ENCODE results near the gene IFT122.
"Not testable (repeated sequence)": the region's sequence is repeated elsewhere in the genome, so short reads cannot be mapped to it uniquely, and the experiment has no call there.

IFT122 gene

DNA sequence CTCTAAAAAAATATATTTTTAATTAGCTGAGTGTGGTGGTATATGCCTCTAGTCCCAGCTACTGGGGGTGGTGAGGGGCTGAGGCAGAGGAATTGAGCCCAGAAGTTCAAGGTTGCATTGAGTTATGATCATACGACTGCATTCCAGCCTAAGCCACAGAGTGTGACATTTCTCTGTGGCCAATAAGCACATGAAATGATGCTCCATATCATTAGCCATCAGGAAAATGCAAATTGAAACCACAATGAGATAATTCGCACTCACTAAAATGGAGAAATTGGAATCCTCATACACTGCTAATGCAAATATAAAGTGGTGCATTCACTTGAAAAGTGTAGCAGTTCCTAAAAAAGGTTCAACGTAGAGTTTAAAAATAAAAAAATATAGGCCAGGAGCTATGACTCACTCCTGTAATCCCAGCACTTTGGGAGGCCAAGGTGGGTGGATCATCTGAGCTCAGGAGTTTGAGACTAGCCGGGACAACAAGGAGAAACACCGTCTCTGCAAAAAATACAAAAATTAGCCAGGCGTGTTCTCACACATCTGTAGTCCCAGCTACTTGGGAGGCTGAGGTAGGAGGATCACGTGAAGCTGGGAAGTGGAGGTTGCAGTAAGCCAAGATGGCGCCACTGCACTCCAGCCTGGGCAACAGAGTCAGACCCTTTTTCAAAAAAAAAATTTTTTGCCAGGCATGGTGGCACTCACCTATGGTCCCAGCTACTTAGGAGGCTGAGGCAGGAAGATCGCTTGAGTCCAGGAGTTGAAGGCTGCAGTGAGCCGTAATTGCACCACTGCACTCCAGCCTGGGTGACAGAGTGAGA is 35.2 kb downstream of the IFT122 start:
- DNase-seq (ENCODE audit: low read depth): no peak

DNA sequence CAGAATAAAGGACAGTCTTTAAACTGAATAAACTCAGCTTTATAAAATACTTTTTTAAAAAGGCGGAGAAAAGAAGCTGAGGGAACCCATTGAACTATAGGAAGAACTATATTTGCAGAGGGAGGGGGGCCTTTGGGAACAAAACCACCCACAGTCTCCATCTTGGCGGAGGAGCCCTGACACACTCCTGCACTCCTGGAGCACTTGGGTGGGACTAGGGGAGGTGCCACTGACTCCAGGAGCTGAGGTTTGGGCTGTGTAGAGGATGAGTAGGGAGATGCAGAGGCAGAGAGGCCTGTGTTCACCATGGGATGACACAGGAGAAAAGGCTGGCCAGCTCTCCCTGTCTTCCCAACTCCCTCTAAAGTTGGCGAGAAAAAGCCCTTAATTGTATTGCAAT is 35.8 kb downstream of the IFT122 start:
- DNase-seq (ENCODE audit: low read depth): no peak

DNA sequence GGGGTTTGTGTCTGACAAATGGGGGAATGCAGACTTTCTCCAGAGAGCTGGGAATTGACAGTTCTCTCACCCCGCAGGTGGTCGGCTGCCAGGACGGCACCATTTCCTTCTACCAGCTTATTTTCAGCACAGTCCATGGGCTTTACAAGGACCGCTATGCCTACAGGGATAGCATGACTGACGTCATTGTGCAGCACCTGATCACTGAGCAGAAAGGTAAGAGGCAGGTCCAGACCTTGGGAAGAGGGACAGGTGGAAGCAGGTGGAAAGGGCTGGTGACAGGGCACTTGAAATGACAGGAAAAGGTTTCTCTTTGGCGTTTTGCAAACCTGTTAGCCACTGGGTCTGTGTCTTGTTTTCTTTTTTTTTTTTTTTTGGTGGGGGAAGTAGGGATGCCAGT is 36.6 kb downstream of the IFT122 start:
- no peak for DNase-seq (ENCODE audit: low read depth)

DNA sequence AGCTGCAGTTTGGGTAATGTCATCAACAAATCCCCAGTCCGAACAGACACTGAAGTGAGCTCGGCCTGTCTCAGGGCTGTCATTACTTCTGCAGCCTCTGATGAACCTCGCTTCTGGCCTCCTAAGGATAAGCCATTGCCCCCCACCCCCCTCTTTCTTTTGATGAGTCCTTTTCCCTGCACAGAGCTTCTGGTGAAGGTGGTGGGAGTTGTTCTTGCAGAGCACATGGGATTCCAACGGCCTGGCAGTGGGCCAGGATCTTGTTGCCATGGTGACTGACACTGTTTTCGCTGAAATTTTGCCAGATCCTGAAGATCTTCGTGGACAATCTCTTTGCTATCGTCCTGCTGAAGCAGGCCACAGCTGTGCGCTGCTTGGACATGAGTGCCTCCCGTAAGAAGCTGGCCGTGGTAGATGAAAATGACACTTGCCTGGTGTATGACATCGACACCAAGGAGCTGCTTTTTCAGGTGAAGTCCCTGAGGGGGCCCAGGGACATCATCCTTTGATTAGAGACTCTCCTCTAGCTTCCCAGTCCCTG is 41.3 kb downstream of the IFT122 start:
- not testable (repeated sequence) for DNase-seq (ENCODE audit: low read depth)

DNA sequence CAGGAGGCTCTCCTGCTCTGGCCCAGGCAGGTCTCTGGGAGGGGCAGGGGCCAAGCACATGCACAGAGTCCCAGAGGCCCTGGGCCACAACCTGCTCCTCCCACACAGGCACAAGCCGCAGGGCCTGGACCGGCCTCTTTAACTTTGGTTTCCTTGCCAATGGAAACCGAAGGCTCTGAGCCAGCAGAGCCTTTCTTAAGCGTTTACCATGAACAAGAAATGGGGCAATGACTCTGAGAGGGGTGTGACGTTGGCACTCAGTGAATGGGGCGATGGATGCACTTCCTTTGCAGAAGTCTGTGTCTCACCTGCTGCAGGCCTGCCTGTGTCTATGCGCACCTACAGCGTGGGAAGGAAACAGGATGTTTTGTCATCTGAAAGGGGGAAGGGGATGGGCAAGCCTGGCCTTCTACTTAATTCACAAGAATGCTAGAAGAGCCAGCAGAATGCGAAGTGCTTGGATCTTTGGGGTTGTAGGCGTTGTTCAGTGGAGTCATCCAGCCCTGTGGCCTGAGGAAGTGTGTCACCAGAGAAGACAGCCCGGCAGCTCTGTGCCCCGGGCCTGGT is 41.8 kb downstream of the IFT122 start:
- DNase-seq (ENCODE audit: low read depth): peak; percentile 31

DNA sequence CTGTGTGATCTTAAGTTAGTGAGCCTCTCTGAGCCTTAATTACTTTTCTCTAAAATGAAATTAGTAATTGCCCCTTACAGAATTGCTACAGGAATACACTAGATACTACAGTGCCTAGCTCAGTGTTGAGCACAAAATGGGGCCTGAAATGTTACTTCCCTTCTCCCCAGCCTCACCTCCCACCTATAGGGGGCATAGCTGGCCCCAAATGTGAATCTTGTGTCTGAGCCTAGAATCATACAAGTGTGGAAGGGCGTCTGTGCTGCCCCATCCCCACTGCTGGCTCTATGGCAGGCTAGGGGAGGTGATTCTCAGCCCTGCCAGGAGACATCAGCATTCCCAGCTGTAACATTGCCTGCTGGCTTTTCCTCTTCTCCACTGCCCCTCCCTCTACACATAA is 42.7 kb downstream of the IFT122 start:
- DNase-seq (ENCODE audit: low read depth): no peak

DNA sequence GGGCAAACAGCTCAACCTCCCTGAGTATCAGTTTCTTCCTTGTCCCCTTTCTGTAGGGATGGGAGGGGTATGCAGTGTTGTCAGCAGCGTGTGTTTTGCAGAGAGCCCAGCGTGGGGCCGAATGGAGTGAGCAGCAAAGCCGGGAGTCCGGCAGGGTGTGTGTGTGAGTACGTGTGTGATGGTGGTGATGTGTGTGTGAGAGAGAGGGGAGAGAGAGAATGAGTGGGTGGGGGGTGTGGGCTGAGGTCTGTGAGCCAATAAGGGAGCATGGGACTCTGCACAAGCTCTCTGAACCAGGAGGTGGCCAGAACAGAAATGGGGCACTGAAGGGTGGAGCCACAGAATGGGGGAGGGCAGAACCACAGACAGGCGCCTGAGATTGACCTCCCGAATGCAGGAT is 43.8 kb downstream of the IFT122 start:
- no peak for DNase-seq (ENCODE audit: low read depth)

DNA sequence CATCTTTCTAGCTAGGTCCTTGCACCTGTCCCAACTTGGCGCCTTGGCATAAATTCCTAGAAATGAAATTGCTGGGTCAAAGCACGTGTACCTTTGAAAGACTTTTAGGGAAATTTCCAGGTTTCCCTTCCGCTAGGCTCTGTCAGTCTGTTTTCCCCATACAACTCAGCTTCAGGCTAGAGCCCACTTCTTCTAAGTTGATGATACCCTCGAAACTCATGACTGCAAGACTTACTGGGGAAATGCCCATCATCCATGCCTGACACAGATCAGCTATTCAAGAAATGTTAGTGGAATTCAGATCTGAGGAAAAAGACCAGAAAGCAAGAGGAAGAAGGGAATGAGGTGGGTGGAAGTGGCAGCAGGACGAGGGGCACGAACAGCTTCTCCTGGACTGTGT is 45.1 kb downstream of the IFT122 start:
- not testable (repeated sequence) for DNase-seq (ENCODE audit: low read depth)

DNA sequence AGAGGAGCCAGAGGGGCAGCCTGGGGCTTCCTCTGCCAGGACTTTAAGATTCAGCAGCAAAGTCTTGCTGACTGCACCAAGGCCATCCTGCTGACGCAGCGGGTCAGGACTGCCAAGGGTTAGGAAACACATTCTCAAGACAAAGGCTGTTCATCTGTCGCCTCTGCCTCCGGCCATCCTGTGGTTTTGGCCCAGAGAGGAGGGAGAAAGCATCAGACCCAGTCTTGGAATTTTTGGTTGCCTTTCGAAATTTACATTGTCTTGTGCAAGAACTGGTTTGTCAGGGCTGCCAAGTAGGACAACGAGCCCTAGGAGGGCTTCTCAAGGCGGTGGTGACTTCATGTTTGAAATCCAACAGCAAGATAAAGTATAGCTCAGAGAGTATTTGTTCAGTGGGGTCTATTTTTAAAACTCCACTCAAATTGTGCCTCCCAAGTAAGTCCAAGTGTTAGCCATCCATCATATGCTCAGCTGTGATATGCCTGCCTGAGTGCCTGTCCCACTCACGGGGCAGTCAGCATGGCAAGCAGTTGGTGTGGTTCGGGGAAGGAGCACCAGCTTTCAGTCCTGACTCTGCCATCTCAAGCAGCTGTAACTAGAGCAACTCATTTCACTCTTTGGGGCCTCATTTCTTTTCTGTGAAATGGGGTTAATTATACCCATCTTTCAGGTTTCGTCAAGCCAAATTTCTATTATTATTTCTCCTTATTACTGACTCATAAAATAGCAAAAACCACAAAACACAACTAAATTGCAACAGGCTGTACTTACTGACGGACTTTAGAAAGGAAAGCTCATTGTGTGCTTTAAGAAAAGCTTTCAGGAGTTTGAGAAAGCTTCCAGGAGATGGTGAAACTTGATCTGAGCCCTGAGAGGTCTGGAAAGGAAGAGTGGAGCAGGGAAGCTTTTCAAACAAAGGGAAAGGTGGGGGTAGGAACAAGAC is 46.0 kb downstream of the IFT122 start:
- no peak for DNase-seq (ENCODE audit: low read depth)

DNA sequence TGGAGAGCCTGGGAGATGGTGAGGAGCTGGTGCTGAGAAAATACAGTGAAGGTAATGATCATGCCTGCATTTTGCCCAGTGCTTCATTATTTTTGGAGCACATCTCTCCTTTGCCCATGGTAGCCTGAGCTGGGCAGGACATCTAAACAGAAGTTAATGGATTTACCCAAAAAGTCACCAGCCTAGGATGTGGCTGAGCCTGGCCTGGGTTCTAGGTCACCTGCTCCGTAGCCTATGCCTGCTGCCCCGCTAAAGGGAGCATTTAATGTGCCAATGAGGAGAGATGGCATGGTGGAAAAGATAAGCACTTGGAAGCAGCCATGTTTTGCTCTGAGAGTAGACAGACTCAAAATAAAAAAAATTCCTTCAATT is 46.6 kb downstream of the IFT122 start:
- DNase-seq (ENCODE audit: low read depth): no peak

DNA sequence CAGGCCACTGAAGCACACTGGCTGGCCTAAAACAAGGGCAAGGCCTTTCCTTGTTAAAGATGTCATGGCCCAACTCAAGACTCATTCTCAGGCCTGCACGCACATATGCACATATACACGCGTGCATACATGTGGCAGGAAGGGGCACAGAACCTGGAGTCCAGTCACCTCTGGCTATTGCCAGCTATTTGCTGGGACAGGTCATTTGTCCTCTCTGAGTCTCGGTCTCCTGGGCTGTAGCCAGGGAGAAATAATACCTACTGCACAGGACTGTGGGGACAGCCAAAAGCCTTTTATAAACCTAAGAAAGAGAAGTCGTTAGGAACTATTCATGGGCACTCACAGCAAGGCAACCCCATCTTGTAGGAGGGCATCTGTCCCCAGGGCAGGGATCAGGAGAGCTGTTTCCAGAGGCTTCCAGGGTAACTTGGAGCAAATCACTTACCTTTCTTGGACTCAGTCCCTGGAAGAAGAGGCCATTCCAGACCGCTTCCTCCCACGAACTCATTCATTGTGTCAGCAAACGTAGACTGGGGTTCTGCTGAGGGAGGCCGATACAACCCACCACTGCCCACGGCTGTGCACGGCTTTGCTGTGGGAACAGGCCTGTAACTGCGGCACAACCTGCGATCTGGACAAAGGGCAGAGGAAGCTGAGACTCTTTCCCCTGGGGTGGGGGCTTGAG is 47.3 kb downstream of the IFT122 start:
- DNase-seq (ENCODE audit: low read depth): no peak

DNA sequence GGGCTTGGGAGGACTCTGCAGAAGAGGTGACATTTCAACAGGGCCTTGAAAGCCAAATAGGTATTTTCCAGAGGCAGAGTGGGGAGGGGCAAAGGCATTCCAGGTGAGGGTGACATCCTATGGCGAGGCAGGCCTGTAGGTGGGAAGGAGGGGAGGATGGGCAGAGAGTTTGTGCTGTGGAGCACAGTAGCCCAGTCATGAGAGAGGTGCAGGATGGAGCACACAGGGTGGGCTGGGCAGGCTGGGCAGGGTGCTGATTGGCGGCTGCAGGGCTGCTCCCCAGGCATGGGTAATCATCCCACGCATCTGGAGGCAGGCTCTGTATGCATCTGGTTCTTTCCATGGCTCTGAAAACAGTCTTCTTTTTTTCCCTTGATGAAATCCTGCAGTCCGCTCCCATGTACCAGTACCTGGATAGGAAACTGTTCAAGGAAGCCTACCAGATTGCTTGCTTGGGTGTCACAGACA is 47.9 kb downstream of the IFT122 start:
- not testable (repeated sequence) for DNase-seq (ENCODE audit: low read depth)

DNA sequence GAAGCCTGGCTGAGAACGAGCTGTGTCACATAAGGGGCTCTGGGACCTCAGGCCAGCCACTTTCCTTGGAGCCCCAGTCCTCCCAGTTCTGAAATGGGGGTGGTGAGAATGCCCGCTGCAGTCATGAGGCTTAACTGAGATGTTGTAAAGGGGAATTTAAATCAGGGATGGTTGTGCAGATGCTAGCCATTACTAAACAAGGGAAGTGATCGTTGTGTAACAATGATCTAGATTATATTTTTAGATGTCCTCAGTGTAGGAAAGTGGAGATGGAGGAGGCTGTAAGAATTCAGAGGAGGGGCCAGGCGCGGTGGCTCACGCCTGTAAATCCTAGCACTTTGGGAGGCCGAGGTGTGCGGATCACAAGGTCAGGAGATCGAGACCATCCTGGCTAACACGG is 49.2 kb downstream of the IFT122 start:
- DNase-seq (ENCODE audit: low read depth): not testable (repeated sequence)

DNA sequence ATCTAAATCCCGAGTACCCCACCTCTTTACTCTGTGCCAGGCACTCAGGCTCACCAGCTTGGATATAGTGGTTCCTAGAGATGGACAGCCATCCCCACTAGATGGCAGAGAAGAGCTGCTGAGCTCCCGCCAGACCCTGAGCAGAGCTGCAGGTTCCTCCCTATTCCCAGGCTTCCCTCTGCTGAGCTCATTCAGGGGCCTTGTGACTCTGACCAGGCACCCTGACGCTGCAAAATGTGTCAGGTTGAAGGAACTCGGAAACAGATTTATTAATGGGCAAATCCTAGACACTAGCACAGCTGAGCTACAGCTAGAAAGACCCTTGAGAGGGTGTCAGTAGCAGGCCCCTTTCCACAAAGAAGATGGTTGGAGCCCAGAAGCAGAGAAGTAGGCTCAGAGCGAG is 50.2 kb downstream of the IFT122 start:
- peak; percentile 20 for DNase-seq (ENCODE audit: low read depth)

DNA sequence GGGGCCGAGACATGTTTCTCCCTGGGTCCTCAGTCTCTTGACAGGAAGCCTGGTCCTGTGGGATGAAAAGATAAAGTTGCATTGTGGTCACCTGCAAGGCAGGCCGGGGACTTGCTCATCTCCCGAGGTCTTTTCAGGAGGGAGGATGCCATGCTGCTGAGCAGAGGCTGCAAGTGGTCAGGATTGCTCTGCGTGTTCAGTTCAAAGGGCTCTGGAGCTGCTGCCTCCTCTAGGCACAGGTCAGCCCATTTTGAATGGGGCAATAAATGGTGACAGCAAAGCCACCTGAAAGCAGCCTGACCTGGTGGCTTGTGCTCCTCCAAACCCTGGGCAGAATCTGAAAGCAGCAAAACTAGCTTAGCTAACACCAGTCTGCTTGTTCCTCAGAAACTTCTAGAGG is 51.1 kb downstream of the IFT122 start:
- DNase-seq (ENCODE audit: low read depth): not testable (repeated sequence)

DNA sequence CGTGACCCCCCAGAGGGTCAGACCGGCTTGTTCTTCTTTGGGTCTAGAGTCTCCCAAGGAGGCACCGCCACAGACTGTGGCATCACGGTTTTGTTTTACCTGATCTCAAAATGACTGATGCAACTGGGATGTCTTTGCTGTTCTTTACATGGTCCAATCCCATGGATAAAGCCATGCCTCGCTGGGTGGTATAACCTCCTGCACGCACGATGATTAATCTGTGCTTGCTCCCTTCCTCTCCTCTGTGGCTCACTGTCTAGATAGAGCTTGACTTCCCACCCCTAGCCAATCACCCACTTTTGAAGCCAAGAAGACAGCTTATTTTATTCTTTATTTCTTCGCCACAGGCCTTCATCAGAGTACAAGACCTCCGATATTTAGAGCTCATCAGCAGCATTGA is 51.8 kb downstream of the IFT122 start:
- no peak for DNase-seq (ENCODE audit: low read depth)

DNA sequence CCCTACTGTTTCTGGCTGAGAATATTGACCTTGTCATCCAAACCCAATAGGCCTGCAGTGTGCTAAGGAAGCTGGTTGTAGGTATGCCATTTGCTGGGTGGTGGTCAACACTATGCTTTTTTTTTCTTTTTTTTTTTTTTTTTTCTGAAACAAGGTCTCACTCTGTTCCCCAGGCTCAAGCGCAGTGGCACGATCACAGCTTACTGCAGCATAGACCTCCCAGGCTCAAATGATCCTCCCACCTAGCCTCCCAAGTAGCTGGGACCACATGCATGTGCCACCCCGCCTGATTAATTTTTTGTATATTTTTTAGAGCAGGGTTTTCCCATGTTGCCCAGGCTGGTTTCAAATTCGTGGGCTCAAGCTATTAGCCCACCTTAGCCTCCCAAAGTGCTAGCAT is 52.7 kb downstream of the IFT122 start:
- no peak for DNase-seq (ENCODE audit: low read depth)

DNA sequence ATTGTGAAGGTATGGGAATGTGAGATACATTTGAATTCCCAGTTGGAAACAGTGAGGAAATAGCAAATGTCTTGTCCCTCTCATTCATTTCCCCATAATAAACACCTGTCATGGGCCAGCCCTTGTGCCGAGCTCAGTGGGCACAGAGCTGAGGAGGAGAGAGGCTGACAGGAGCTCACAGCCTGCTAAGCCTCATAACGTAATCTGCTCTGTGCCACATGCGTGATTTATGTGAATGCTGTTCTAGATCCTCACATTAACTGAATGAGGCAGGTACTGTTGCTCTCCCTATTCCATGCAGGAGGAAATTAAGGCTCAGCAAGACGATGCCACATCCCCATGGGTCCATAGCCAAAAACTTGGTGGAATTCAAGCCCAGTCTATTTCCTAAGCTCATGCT is 53.2 kb downstream of the IFT122 start:
- no peak for DNase-seq (ENCODE audit: low read depth)

DNA sequence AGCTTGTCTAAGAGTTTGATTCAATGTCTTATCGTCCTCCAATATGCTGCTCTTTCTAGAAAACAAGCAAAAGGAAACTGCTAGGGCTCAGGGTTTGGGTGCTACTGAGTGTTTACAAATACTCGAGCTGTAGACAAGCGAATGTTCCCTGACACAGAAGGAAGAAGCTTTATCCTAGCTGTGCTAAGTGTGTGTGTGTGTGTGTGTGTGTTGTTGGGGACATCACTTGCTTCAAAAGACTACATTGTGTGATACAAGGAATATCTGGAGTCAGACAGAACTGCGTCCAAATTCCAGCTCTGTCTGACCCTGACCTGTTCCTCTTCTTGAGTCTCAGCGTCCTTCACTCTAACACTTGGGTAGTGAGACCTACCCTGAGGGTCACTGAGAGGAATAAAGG is 54.5 kb downstream of the IFT122 start:
- not testable (repeated sequence) for DNase-seq (ENCODE audit: low read depth)

DNA sequence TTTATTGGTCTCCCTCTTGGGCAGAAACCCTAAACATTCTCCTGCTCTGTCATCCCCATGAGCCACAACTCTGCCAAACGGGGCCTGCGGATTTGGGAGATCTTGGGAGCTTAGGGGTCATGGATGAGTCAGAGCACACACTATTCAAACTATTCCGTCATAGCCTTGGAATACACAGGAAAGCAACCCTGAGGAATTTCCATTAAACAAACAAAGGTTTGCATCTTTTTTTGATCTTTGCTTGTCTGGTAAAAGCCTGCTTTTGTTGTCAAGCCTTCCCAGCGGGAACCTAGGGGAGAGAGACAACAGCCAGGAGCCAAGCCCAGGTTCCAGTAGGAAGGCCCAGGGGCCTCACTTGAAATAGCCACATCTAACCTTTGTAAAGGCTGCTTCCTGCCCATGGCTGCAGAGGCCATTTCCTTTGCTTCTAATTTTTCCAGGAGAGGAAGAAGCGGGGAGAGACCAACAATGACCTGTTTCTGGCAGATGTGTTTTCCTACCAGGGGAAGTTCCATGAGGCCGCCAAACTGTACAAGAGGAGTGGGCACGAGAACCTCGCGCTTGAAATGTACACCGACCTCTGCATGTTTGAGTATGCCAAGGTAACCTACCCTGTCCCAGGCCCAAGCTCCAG is 55.1 kb downstream of the IFT122 start:
- not testable (repeated sequence) for DNase-seq (ENCODE audit: low read depth)

DNA sequence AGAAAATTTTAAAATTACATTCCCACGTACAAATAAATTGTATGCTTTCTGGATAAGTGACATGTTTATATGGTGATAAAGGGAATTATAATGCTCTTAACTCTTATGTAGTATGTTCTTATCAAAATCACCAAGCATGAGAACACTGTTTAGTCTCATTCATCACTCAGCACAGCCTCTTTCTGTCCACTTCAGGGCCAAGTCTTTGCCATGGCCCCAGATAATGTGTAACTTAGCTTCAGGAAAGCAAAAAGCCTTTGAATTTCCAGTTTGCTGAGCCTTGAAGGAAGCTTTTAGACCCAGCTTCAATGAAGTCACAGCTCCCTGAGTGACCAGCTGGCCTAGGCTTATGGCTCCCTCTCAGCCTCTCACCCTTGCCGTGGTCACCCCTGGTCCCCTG is 57.9 kb downstream of the IFT122 start:
- not testable (repeated sequence) for DNase-seq (ENCODE audit: low read depth)

Measured in activated T-helper 1 cell treated with Interleukin-2 at 50 U/mL for 16 hours (primary cell).